Lower leg skin (tissue), 3 donors: Measurements from ENCODE around the gene ADCY10.

Source experiments
- POLR2A ChIP-seq, 2 donors: fragments of 450-650 bp; IDR thresholded peaks; one replicate each; pipeline ENCODE4 v1.6.1; 2016 to 2017; ENCODE audit warnings: antibody characterized with exemption in 2 of 2, mild to moderate bottlenecking in 1 of 2, moderate library complexity in 1 of 2
- TF ChIP-seq, protein P1 (sequence below), 3 donors: fragments of 450-650 bp; IDR thresholded peaks; one replicate each; pipeline ENCODE4 v1.5.1; 2016; ENCODE audit warnings: antibody characterized with exemption in 3 of 3, mild to moderate bottlenecking in 3 of 3, moderate library complexity in 2 of 3

DNA sequence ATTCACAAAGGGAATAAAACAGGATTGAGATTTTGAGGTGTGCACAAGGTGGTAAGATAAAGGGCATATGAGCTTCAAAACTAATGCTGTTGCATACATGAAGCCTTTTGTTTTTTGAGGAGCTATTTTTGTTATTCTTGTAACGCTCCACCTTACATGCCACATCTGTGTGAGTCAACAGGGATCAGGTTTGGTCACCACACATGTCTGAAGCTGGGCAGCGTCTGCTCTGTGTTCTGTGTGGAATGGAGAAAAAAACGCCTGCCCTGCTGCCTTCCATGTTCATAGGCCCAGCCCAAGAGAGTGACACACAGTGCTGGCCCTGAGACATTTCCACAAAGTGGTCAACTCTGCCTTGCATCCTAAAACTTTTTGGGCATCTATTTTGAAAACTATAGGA lies 124.4 kb downstream of the ADCY10 start:
- no peak for TF ChIP-seq POLR2A (IDR thresholded peaks at IDR 0.05)
- TF ChIP-seq, protein P1, sequence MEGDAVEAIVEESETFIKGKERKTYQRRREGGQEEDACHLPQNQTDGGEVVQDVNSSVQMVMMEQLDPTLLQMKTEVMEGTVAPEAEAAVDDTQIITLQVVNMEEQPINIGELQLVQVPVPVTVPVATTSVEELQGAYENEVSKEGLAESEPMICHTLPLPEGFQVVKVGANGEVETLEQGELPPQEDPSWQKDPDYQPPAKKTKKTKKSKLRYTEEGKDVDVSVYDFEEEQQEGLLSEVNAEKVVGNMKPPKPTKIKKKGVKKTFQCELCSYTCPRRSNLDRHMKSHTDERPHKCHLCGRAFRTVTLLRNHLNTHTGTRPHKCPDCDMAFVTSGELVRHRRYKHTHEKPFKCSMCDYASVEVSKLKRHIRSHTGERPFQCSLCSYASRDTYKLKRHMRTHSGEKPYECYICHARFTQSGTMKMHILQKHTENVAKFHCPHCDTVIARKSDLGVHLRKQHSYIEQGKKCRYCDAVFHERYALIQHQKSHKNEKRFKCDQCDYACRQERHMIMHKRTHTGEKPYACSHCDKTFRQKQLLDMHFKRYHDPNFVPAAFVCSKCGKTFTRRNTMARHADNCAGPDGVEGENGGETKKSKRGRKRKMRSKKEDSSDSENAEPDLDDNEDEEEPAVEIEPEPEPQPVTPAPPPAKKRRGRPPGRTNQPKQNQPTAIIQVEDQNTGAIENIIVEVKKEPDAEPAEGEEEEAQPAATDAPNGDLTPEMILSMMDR (IDR thresholded peaks at IDR 0.05) = no peak
